ENCODE results near the gene SCAF1.

DNA sequence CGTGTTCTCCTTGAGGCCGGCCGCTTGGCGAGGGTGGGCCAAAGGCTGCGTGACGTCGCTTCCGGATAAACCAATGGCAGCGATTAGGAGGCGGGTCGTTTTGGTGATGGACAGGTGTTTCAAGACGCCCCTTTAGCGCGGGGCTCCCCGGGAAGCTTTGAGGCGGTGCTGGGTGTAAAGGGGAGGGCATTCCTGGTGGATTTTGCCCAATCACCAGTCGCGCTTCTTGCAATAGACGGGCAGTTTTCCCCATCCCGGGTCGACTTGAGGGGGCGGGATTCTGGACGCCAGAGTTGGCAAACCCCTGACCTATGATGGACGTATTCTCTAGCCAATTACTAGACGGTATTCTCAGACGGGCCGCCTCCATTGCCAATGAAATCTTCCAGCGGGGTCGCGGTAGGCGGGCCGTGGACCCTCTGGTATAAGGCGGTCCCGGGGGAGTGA, 34.8 kb downstream of the SCAF1 start:
- no peak for TF ChIP-seq CTCF (IDR thresholded peaks at IDR 0.05)
- no peak for TF ChIP-seq POLR2AphosphoS5 (IDR thresholded peaks at IDR 0.05)
- no peak for TF ChIP-seq EP300 (IDR thresholded peaks at IDR 0.05)
- no peak for TF ChIP-seq POLR2A (IDR thresholded peaks at IDR 0.05)

Measured in upper lobe of left lung (tissue), 4 donors.